ENCODE measurements around the gene RAD51B. TPM values are rescaled to one million over a fixed set of nuclear protein-coding genes. Genes with fewer than 3 reads are reported as not detected.

Gene RAD51B
- total and polyA plus RNA-seq, 9 of the 15 experiments (the other 6 are each of a cell fraction or from before 2014, with no cell fraction given): 8.5 to 17.3 (median 11.3) TPM

DNA sequence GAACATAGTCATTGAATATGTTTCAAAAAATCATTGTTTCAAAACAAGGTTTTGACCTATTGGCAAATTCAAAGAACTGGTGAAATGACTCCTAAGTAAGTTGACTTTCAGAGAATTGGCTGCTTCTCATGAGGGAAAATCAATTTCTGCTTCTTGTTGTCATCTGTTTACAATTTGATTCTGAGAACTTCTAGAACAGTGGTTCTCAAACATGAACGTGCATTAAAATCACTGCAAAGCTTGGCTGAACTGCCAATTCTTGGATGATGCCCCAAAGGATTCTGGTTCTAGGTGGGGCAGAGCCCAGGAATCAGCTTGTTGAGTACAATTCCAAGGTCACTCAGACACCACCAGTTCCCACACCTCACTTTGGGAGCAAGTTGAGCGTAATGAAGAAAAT, 889.4 kb downstream of the RAD51B start:
- peaks cover 7 to 10% of the 10 kb centered on the region in 2 experiments; a peak in 3 of 5 replicates for H3K4me1 ChIP-seq (replicated peaks in 1 of 2; ENCODE audit: control insufficient read depth in 2 of 2, insufficient read depth in 2 of 2, low read length in 2 of 2)
- TF ChIP-seq MTF1 (CRISPR knock-in tag; IDR thresholded peaks at IDR 0.05; ENCODE audit: borderline replicate concordance) (no peak), ETS2 (tag; IDR thresholded peaks at IDR 0.05; ENCODE audit: borderline replicate concordance, poor library complexity, severe bottlenecking) (no peak), RBM14 (IDR thresholded peaks at IDR 0.05; ENCODE audit: borderline replicate concordance, insufficient read depth, low read depth, low read length) (no peak), ZNF384 (IDR thresholded peaks at IDR 0.05; ENCODE audit: low read depth, low read length) (no peak), PTTG1 (tag; IDR thresholded peaks at IDR 0.05; ENCODE audit: low read depth) (no peak)
- TF ChIP-seq, protein P1, sequence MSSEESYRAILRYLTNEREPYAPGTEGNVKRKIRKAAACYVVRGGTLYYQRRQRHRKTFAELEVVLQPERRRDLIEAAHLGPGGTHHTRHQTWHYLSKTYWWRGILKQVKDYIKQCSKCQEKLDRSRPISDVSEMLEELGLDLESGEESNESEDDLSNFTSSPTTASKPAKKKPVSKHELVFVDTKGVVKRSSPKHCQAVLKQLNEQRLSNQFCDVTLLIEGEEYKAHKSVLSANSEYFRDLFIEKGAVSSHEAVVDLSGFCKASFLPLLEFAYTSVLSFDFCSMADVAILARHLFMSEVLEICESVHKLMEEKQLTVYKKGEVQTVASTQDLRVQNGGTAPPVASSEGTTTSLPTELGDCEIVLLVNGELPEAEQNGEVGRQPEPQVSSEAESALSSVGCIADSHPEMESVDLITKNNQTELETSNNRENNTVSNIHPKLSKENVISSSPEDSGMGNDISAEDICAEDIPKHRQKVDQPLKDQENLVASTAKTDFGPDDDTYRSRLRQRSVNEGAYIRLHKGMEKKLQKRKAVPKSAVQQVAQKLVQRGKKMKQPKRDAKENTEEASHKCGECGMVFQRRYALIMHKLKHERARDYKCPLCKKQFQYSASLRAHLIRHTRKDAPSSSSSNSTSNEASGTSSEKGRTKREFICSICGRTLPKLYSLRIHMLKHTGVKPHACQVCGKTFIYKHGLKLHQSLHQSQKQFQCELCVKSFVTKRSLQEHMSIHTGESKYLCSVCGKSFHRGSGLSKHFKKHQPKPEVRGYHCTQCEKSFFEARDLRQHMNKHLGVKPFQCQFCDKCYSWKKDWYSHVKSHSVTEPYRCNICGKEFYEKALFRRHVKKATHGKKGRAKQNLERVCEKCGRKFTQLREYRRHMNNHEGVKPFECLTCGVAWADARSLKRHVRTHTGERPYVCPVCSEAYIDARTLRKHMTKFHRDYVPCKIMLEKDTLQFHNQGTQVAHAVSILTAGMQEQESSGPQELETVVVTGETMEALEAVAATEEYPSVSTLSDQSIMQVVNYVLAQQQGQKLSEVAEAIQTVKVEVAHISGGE (CRISPR knock-in tag; IDR thresholded peaks at IDR 0.05): no peak
- TF ChIP-seq, protein P2, sequence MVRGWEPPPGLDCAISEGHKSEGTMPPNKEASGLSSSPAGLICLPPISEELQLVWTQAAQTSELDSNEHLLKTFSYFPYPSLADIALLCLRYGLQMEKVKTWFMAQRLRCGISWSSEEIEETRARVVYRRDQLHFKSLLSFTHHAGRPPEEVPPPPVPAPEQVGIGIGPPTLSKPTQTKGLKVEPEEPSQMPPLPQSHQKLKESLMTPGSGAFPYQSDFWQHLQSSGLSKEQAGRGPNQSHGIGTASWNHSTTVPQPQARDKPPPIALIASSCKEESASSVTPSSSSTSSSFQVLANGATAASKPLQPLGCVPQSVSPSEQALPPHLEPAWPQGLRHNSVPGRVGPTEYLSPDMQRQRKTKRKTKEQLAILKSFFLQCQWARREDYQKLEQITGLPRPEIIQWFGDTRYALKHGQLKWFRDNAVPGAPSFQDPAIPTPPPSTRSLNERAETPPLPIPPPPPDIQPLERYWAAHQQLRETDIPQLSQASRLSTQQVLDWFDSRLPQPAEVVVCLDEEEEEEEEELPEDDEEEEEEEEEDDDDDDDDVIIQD (CRISPR knock-in tag; IDR thresholded peaks at IDR 0.05): no peak
- TF ChIP-seq, protein P3, sequence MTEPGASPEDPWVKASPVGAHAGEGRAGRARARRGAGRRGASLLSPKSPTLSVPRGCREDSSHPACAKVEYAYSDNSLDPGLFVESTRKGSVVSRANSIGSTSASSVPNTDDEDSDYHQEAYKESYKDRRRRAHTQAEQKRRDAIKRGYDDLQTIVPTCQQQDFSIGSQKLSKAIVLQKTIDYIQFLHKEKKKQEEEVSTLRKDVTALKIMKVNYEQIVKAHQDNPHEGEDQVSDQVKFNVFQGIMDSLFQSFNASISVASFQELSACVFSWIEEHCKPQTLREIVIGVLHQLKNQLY (CRISPR knock-in tag; conservative IDR thresholded peaks at IDR 0.05): no peak
- TF ChIP-seq, protein P4, sequence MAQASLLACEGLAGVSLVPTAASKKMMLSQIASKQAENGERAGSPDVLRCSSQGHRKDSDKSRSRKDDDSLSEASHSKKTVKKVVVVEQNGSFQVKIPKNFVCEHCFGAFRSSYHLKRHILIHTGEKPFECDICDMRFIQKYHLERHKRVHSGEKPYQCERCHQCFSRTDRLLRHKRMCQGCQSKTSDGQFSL (CRISPR knock-in tag; IDR thresholded peaks at IDR 0.05): no peak
- TF ChIP-seq, protein P4 (tag; IDR thresholded peaks at IDR 0.05): no peak
- H3K36me3 ChIP-seq (ENCODE audit: control insufficient read depth, insufficient read depth, low read length): no peaks in the 10 kb centered on the region
- no peak overlapping the region for H3K4me3 ChIP-seq
- H2AFZ ChIP-seq (ENCODE audit: low read depth, low read length): no peak overlapping the region
- no peak overlapping the region for H3K4me2 ChIP-seq (ENCODE audit: insufficient read depth, low read length)
- H3K9me1 ChIP-seq (ENCODE audit: control insufficient read depth, insufficient read depth, low read length): no peaks in the 10 kb centered on the region
- no peaks in the 10 kb centered on the region for H3K79me2 ChIP-seq (ENCODE audit: control insufficient read depth, insufficient read depth, low read length)
- H3K9ac ChIP-seq (ENCODE audit: insufficient read depth in 1 of 2, low read depth in 2 of 2, low read length in 2 of 2): no peak overlapping the region
- H3K9me3 ChIP-seq (replicated peaks; ENCODE audit: control insufficient read depth, insufficient read depth, low read depth, low read length): no peaks in the 10 kb centered on the region
- H4K20me1 ChIP-seq (replicated peaks; ENCODE audit: control insufficient read depth, insufficient read depth, low read length): no peaks in the 10 kb centered on the region
- POLR2A ChIA-PET: interaction anchor here (0.6 kb wide), 1 partner anchor 120 kb away, joined by 4 read pairs; no protein-coding TSS in a partner anchor
- CTCF ChIA-PET (ENCODE audit: low intra/inter-chr PET ratio): no interaction called here
- no peak overlapping the region for H3K27ac ChIP-seq (ENCODE audit: extremely low read depth, low read depth, low read length)
- no peak for DNase-seq (ENCODE audit: extremely low read depth in 1 of 4, low spot score in 3 of 4)
- ATAC-seq: no peak
- FAIRE-seq: no peak
- intact Hi-C loops (cut with micrococcal nuclease): no loop called here
- WGBS (ENCODE audit: insufficient coverage, low coverage, missing lambda C conversion rate): 53% methylated on average over 2 of the region's 2 CpGs
- in situ Hi-C loops (cut with MboI): no loop called here
- no TSS peak for BruUV-seq (replicated peaks)
- no peaks in the 10 kb centered on the region for H3K27me3 ChIP-seq (ENCODE audit: control insufficient read depth in 2 of 2, insufficient read depth in 2 of 2, low read length in 2 of 2)

All from K562 (cell line).